HG02852 (cell line): ENCODE data around the gene CAMKK2.
A peak's percentile ranks its signal among the peaks of the same experiment; 100 is the strongest.
"Not testable (repeated sequence)": the region's sequence is repeated elsewhere in the genome, so short reads cannot be mapped to it uniquely, and the experiment has no call there.

Source experiments
- ATAC-seq: cut with Tn5 transposase; IDR thresholded peaks from one replicate; pipeline ENCODE4 v1.9.1; 2021; ENCODE audit warnings: mild to moderate bottlenecking, moderate library complexity; ENCODE audit not compliant: unreplicated experiment

The CAMKK2 gene

GRCh38 chr12:121296618-121297434, at the start of gene CAMKK2:
TSS of gene CAMKK2 (minus strand) at chr12:121296709. CDS start at chr12:121274526, 22,183 bp downstream.
- ATAC-seq: peak; percentile 70

GRCh38 chr12:121345151-121345815, 48.8 kb upstream of the CAMKK2 start:
- ATAC-seq: no peak

GRCh38 chr12:121344506-121344905, 48.0 kb upstream of the CAMKK2 start:
- no peak for ATAC-seq

- ATAC-seq: no peak
These were observed 40.9 kb upstream of the CAMKK2 start for GRCh38 chr12:121337416-121337815.

GRCh38 chr12:121334513-121335343, 38.2 kb upstream of the CAMKK2 start:
- ATAC-seq: no peak

- no peak for ATAC-seq
These were observed 37.2 kb upstream of the CAMKK2 start for GRCh38 chr12:121333747-121334146.

- ATAC-seq: no peak
These were observed 34.7 kb upstream of the CAMKK2 start for GRCh38 chr12:121331248-121331647.

GRCh38 chr12:121330692-121331091, 34.2 kb upstream of the CAMKK2 start:
- no peak for ATAC-seq

- ATAC-seq: no peak
These were observed 33.7 kb upstream of the CAMKK2 start for GRCh38 chr12:121330195-121330594.

GRCh38 chr12:121328620-121329019, 32.1 kb upstream of the CAMKK2 start:
- ATAC-seq: no peak

- no peak for ATAC-seq
These were observed 30.6 kb upstream of the CAMKK2 start for GRCh38 chr12:121326996-121327674.

- no peak for ATAC-seq
These were observed 29.4 kb upstream of the CAMKK2 start for GRCh38 chr12:121325922-121326396.

- no peak for ATAC-seq
These were observed 27.4 kb upstream of the CAMKK2 start for GRCh38 chr12:121323908-121324307.

- no peak for ATAC-seq
These were observed 21.6 kb upstream of the CAMKK2 start for GRCh38 chr12:121318121-121318520.

- ATAC-seq: no peak
These were observed 17.9 kb upstream of the CAMKK2 start for GRCh38 chr12:121314431-121314830.

GRCh38 chr12:121310231-121310630, 13.7 kb upstream of the CAMKK2 start:
- not testable (repeated sequence) for ATAC-seq

- ATAC-seq: not testable (repeated sequence)
These were observed 10.9 kb upstream of the CAMKK2 start for GRCh38 chr12:121307397-121307796.

GRCh38 chr12:121304306-121304705, 7.8 kb upstream of the CAMKK2 start:
- no peak for ATAC-seq

GRCh38 chr12:121301876-121302275, 5.4 kb upstream of the CAMKK2 start:
- ATAC-seq: no peak

GRCh38 chr12:121300083-121300819, 3.7 kb upstream of the CAMKK2 start:
- no peak for ATAC-seq
